SKM-1 (cell line): Measurements from ENCODE around the gene MYPOP.
"Not testable (repeated sequence)": the region's sequence is repeated elsewhere in the genome, so short reads cannot be mapped to it uniquely, and the experiment has no call there.

ENCODE experiments used
- DNase-seq: peaks from one replicate; lab custom pipeline; 2025; ENCODE audit not compliant: unreplicated experiment; lab: John Stamatoyannopoulos, UW

The MYPOP gene

DNA sequence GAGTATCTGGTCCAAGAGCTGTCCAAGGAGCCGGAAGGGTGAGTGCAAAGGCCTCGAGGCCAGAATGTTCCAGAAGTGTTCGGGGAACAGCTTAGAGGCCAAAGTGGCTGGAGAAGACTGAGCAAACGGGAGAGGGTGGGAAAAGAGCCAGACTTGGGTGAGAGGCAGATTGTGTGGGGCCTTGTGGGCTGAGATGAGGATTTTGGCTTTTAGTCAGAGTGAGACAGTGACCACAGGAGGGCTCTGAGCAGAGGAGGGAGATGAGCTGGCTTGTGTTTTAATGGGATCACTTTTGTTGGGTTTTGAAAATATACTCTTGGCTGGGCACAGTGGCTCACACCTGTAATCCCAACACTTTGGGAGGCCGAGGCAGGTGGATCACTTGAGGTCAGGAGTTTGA, 6.5 kb upstream of the MYPOP start:
- DNase-seq: no peak

DNA sequence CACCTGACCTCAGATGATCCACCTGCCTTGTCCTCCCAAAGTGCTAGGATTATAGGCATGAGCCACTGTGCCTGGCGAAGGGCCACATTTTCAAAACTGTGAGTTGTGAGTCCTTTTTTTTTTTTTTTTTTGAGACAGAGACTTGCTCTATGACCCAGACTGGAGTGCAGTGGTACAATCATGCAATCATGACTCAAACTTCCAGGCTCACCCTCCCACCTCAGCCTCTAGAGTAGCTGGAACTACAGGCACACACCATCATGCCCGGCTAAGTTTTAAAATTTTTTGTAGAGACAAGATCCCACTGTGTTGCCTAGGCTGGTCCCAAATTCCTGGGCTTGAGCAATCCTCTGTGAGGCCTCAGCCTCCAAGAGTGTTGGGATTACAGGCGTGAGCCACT, 3.8 kb upstream of the MYPOP start:
- no peak for DNase-seq

- no peak for DNase-seq
Measured at GRCh38 chr19:45905011-45905410, 2.6 kb upstream of the MYPOP start.

- DNase-seq: peak; percentile 65
Measured at GRCh38 chr19:45902651-45903625, 525 bp upstream of the MYPOP start.

- DNase-seq: no peak
Measured at GRCh38 chr19:45901432-45901911, 941 bp downstream of the MYPOP start.

DNA sequence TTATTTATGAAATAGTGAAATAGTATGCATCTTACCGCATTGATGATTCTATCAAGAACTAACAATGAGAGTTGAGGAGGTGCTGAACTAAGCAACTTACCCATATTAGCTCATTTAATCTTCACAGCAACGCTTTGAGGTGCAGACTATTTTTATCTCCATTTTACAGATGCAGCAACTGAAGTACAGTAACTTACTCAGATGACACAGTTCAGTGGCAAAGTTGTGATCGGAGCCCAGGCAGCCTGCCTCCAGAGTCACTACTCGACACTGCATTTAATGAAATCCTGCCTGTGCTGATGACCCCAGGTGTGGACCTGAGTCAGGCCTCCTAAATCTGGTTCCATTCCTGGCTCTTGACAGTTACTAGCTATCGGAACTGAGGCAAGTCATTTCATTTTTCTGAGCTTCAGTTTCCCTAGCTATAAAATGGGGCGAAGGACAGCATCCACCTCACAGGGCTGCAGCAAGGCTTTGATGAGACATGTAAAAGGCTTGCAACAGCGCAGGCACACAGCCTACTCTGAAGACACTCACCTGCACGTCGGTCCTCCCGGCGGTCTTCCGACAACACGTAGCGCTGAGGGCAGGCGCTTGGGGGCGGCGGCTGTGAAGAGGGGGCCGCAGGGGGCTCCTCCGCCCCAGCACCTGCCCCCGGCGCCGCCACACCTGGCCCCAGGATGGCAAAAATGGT, 1.5 kb downstream of the MYPOP start:
- no peak for DNase-seq

GRCh38 chr19:45899919-45900589, 2.4 kb downstream of the MYPOP start:
- no peak for DNase-seq

DNA sequence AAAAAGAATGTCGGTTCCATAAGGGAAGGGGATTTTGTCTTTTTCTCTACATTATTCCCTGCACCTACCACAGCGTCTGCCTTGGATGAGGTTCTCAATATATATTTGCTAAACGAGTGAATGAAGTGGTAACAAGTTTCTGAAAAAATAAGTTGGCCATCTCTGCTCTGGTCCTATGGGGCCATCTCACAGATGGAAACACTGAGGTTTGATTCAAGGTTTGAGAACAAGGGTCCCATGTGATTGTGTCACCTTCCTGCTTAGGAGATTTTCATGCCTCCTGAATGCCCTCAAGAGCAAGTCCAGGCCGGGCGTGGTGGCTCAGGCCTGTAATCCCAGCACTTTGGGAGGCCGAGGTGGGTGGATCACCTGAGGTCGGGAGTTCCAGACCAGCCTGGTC, 3.2 kb downstream of the MYPOP start:
- DNase-seq: no peak

DNA sequence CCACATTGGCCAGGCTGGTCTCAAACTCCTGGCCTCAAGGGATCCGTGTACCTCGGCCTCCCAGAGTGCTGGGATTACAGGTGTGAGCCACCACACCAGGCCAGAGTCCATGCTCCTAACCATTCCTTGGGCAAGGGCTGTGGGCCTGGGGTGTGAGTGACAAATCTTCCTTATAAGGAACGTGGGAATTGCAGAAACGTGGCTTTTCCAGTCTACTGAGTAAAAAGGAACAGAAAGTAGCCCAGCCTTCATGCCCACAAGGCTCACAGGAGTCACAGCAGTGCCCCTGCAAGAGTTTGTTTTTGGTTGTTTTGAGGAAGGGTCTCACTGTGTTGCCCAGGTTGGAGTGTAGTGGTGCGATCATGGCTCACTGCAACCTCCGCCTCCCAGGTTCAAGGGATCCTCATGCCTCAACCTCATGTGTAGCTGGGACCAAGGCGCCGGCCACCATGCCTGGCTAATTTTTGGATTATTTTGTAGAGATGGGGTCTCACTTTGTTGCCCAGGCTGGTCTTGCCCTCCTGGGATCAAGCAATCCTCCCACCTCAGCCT, 5.1 kb downstream of the MYPOP start:
- DNase-seq: no peak

GRCh38 chr19:45895983-45896599, 6.3 kb downstream of the MYPOP start:
- not testable (repeated sequence) for DNase-seq

GRCh38 chr19:45895519-45895972, 6.9 kb downstream of the MYPOP start:
- DNase-seq: no peak

- no peak for DNase-seq
Measured at GRCh38 chr19:45890877-45891276, 11.5 kb downstream of the MYPOP start.

DNA sequence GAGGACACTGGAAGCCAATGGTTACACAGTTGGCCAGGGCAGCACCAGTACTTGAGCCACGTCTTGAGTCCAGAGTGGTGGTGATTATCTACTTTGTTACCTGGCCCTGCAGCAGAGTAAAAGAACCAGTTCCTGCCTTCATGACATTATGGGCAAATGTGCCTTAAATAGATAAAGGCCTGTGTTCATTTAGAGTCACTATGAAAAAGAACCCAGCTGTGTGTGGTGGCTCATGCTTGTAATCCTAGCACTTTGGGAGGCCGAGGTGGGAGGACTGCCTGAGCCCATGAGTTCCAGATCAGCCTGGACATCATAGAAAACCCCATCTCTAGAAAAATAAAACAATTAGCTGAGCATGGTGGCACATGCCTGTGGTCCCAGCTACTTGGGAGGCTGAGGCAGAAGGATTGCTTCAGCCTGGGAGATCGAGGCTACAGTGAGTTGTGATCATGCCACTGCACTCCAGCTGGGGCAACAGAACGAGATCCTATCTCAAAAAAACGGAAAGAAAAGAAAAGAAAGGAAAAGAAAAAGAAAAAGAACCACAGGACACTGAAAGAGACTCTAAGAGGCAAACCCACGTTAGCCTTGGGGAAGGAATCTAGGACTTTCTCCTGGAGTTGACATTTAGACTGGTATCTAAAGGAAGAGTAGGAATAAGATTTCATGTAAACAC, 13.1 kb downstream of the MYPOP start:
- no peak for DNase-seq

DNA sequence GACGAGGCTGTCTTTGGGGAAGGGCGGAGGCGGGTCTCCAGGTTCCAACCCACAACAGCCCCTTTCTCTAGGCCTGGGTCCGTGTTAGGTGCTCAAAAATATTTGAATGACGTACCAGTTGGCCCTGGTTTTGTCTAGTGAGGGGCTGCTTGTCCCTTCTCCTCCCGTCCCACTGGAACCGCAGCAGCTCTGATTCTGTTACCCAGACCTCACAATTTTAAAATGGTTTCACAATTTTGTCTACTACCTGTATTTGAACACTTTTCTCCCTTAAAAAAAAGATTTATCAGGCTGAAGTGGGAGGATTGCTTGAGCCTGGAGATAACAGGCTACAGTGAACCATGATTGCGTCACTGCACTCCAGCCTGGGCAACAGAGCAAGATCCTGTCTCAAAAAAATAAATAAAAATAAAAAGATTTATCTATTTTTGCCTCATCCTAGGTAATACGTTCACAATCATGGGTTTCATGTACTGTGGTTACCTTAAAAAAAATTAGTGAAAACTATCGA, 15.2 kb downstream of the MYPOP start:
- DNase-seq: no peak

DNA sequence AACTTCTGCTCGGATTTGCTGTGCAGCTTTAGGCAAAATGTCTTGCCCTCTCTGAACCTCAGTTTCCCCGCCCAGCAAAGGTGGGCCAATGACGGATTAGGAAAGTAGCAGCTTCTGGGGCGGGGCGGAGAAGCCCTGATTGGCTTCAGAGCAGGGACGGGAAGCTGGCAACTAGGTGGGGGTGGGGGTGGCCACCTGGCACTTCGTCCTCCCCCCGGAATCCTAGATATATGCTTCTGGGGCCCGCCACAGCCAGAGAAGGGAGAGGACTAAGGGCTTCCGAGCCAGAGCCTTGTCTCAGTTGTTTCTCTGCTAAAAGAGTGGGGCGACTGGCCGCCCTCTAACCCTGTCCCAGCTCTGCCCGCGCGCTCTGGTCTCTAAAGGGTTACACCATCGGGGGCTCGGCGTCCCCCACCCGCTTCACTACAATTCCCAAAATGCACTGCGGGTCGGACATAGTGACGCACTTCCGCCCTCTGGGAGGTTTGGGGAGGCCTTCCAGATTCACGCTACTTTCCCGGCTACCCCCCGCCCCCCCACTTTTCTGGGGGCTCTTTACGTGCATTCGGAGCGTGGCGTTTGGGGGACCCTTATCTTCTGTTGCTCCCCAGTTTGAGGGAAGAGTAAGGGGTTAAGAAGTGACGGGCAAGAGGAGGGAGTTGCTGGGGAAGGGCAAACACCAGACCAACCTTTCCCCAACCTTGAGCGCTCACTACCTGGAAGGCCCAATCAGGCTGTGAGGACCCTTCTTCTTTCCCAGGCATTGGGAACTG, 15.8 kb downstream of the MYPOP start:
- peak; percentile 43 for DNase-seq

DNA sequence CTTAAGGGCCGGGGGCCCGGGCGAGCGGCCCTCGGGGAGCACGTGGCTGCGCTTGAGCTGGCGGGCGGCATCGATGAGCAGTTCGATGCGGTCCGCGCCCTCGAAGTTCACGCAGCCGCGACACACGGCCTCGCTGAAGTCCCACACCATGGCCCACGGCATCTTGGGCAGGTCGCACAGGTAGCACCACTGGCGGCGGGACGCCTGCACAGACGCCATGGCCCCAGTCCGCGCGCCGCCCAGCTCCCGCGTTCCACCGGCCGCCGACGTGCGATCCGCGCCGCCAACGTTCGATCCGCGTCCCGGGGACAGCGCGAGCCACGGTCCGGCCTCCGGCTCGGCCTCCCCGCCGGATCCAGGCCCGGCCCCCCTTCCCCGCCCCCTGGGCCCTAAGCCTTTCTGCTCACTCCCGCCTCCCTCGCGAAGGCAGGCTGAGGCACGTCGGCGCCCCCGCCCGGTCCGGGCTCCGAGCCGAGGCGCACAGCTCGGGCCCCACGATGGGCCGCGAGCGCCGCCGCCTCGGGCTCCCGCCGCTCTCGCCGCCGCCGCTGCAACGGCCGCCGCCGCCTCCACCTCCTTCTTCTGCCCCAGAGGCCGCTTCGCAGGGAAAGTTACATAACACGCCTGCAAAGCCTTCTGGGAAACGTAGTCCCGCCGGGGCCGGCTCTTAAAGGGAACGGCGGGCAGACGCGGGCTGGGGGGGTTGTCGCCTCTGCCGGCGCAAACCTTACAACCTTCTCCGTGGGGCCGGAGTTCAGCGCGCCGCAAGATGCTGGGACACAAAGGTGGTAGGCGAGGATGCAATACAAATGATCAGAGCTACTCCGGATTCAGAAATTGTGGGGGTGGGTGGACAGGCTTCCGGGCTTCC, 16.6 kb downstream of the MYPOP start, which contains the start of gene IRF2BP1:
Gene IRF2BP1 (minus strand): TSS at position 586 of the 871 bp plus-strand sequence. CDS start 367 bp downstream, at position 219.
- peak; percentile 13 for DNase-seq

- DNase-seq: no peak
Measured at GRCh38 chr19:45884682-45885555, 17.5 kb downstream of the MYPOP start.
